GM11168 (cell line): ENCODE measurements around the gene KRTAP12-3.

ENCODE experiments used
- in situ Hi-C: fragments of 300-500 bp; cut with MboI; formaldehyde crosslinking; loops from one replicate; pipeline ENCODE4 v1.12.0; 2022; ENCODE audit warnings: low sequenced_read_pairs; ENCODE audit not compliant: unreplicated experiment

KRTAP12-3 gene

GRCh38 chr21:44700101-44701022 is 42.6 kb downstream of the KRTAP12-3 start:
- in situ Hi-C loops: no loop called here

GRCh38 chr21:44701023-44701400 is 43.3 kb downstream of the KRTAP12-3 start:
- in situ Hi-C loops: no loop called here

GRCh38 chr21:44701541-44701940 is 43.8 kb downstream of the KRTAP12-3 start:
- in situ Hi-C loops: no loop called here

GRCh38 chr21:44702111-44702972 is 44.6 kb downstream of the KRTAP12-3 start:
- in situ Hi-C loops: no loop called here

- in situ Hi-C loops: no loop called here
Measured at GRCh38 chr21:44702973-44703730, 45.4 kb downstream of the KRTAP12-3 start.

GRCh38 chr21:44703731-44704635 is 46.3 kb downstream of the KRTAP12-3 start:
- in situ Hi-C loops: no loop called here

- in situ Hi-C loops: no loop called here
Measured at GRCh38 chr21:44704636-44705001, 46.9 kb downstream of the KRTAP12-3 start.

GRCh38 chr21:44706026-44706705 is 48.4 kb downstream of the KRTAP12-3 start:
- in situ Hi-C loops: no loop called here

- in situ Hi-C loops: no loop called here
Measured at GRCh38 chr21:44706706-44707581, 49.2 kb downstream of the KRTAP12-3 start.
